K562 (cell line): Measurements from ENCODE around the gene DKK3. TPM values are rescaled to one million over a fixed set of nuclear protein-coding genes. Genes with fewer than 3 reads are reported as not detected.

ENCODE experiments used
- ATAC-seq: fragments of 200-7000 bp; cut with Tn5 transposase; 3 replicates; pipeline ENCODE4 v1.9.1; 2020; ENCODE audit warnings: moderate library complexity
- BruUV-seq: library from RNA; stranded (reverse); fragments of 400-500 nt; replicated peaks from 2 replicates; lab custom pipeline; 2021; lab: Mats Ljungman, UMichigan
- CTCF ChIA-PET: fragments of 300-600 bp; formaldehyde crosslinking; extraction: SDS; loops from one replicate; lab custom pipeline; 2021; ENCODE audit warnings: low intra/inter-chr PET ratio; lab: Yijun Ruan, JAX
- POLR2A ChIA-PET: fragments of 300-600, 350-650 bp; sonication (Branson Sonifier 250); formaldehyde crosslinking; extraction: SDS; loops from one replicate; lab custom pipeline; 2021; ENCODE audit warnings: antibody characterized with exemption, inconsistent platforms; lab: Yijun Ruan, JAX
- DNase-seq, 4 experiments: peaks; one replicate each; pipeline versions ENCODE4 v3.0.0 to v3.0.0-alpha.2; 2011 to 2018; ENCODE audit warnings: low spot score in 3 of 4, mixed read lengths in 3 of 4; ENCODE audit errors: extremely low read depth in 1 of 4
- FAIRE-seq: peaks from 2 replicates; lab custom pipeline; 2011; peaks lifted over from hg19 to GRCh38; lab: Jason Lieb, UNC
- H2AFZ ChIP-seq: 2 replicates; pipeline ENCODE4 v1.6.0; 2011; ENCODE audit warnings: low read depth, low read length, control low read depth, inconsistent platforms
- H3K27ac ChIP-seq: fragments of 200-600 bp; 3 replicates; pipeline ENCODE4 v1.8.0; 2011; ENCODE audit warnings: low read depth, mild to moderate bottlenecking, control low read depth, inconsistent platforms, low read length, moderate library complexity, mixed read lengths; ENCODE audit errors: extremely low read depth
- H3K27me3 ChIP-seq, 2 experiments: fragments of 300-600 bp in 1 of 2; 2 replicates in 1 of 2; 3 replicates in 1 of 2; pipeline versions ENCODE4 v1.6.0 to v1.8.0; 2011; ENCODE audit warnings: inconsistent platforms in 2 of 2, low read length in 2 of 2, mild to moderate bottlenecking in 1 of 2, mixed read lengths in 1 of 2, moderate library complexity in 1 of 2; ENCODE audit not compliant: control insufficient read depth in 2 of 2, insufficient read depth in 2 of 2
- H3K36me3 ChIP-seq: fragments of 300-600 bp; 3 replicates; pipeline ENCODE4 v1.8.0; 2011; ENCODE audit warnings: mild to moderate bottlenecking, low read length, inconsistent platforms; ENCODE audit not compliant: control insufficient read depth, insufficient read depth
- H3K4me1 ChIP-seq, 2 experiments: fragments of 200-600 bp in 1 of 2; replicated peaks in 1 of 2; 2 replicates in 1 of 2; 3 replicates in 1 of 2; pipeline versions ENCODE4 v1.5.1 to v1.8.0; 2011; ENCODE audit warnings: inconsistent platforms in 2 of 2, low read length in 2 of 2, mild to moderate bottlenecking in 1 of 2, mixed read lengths in 1 of 2, moderate library complexity in 1 of 2; ENCODE audit not compliant: control insufficient read depth in 2 of 2, insufficient read depth in 2 of 2
- H3K4me2 ChIP-seq: 2 replicates; pipeline ENCODE4 v1.6.1; 2011; ENCODE audit warnings: low read length, control low read depth, inconsistent platforms, mixed read lengths; ENCODE audit not compliant: insufficient read depth
- H3K4me3 ChIP-seq: fragments of 200-600 bp; sonication (generic), shearing (Covaris generic); 2 replicates; pipeline ENCODE4 v1.5.1; 2016; ENCODE audit warnings: control low read depth, inconsistent platforms
- H3K79me2 ChIP-seq: fragments of 200-600 bp; 3 replicates; pipeline ENCODE4 v1.8.0; 2011; ENCODE audit warnings: low read length, inconsistent platforms; ENCODE audit not compliant: control insufficient read depth, insufficient read depth
- H3K9ac ChIP-seq, 2 experiments: 2 replicates each; pipeline versions ENCODE4 v1.6.0 to v1.6.1; 2011; ENCODE audit warnings: low read depth in 2 of 2, low read length in 2 of 2, control low read depth in 1 of 2, inconsistent platforms in 1 of 2, mild to moderate bottlenecking in 1 of 2, mixed read lengths in 1 of 2; ENCODE audit not compliant: insufficient read depth in 1 of 2
- H3K9me1 ChIP-seq: one replicate; pipeline ENCODE4 v1.6.0; 2011; ENCODE audit warnings: inconsistent platforms, mild to moderate bottlenecking, low read length, moderate library complexity; ENCODE audit not compliant: control insufficient read depth, insufficient read depth
- H3K9me3 ChIP-seq: replicated peaks from 2 replicates; pipeline ENCODE4 v1.5.1; 2011; ENCODE audit warnings: low read depth, low read length, inconsistent platforms; ENCODE audit not compliant: control insufficient read depth, insufficient read depth
- H4K20me1 ChIP-seq: replicated peaks from 2 replicates; pipeline ENCODE4 v1.6.1; 2011; ENCODE audit warnings: low read length, inconsistent platforms, mixed read lengths; ENCODE audit not compliant: control insufficient read depth, insufficient read depth
- CCAR2 ChIP-seq: fragments of 200-400 bp; formaldehyde crosslinking; IDR thresholded peaks from 2 replicates; pipeline ENCODE4 v1.6.1; 2017; ENCODE audit warnings: mild to moderate bottlenecking, low read depth, low read length
- CEBPB ChIP-seq: fragments of 450-650 bp; IDR thresholded peaks from 2 replicates; pipeline ENCODE4 v1.6.1; 2016; ENCODE audit warnings: missing genetic modification characterization, missing compliant biosample characterization
- DDX20 ChIP-seq: fragments of 450-650 bp; IDR thresholded peaks from 2 replicates; pipeline ENCODE4 v1.6.1; 2016; ENCODE audit warnings: missing genetic modification characterization, low read depth, mild to moderate bottlenecking, missing compliant biosample characterization, moderate library complexity
- HOXB6 ChIP-seq: fragments of 250-450 bp; sonication (Bioruptor Pico); IDR thresholded peaks from 2 replicates; pipeline ENCODE4 v1.5.1; 2022; ENCODE audit warnings: mild to moderate bottlenecking, borderline replicate concordance
- KLF6 ChIP-seq: fragments of 250-450 bp; sonication (Bioruptor Pico); IDR thresholded peaks from 2 replicates; pipeline ENCODE4 v1.4.0; 2020; ENCODE audit warnings: mild to moderate bottlenecking, moderate library complexity, borderline replicate concordance
- MCM2 ChIP-seq: fragments of 450-650 bp; IDR thresholded peaks from 2 replicates; pipeline ENCODE4 v1.6.1; 2017; ENCODE audit warnings: low read depth, mild to moderate bottlenecking
- MITF ChIP-seq: IDR thresholded peaks from 2 replicates; pipeline ENCODE4 v1.6.1; 2014; ENCODE audit warnings: antibody characterized with exemption
- MYNN ChIP-seq, 2 experiments: sonication (generic); formaldehyde crosslinking in 1 of 2; IDR thresholded peaks; 2 replicates each; pipeline versions ENCODE4 v1.5.0 to v1.6.1; 2016 to 2020; ENCODE audit warnings: antibody characterized with exemption in 1 of 2, missing genetic modification reagents in 1 of 2
- NFIX ChIP-seq: fragments of 250-450 bp; sonication (Bioruptor Pico); IDR thresholded peaks from 2 replicates; pipeline ENCODE4 v1.4.0; 2020; ENCODE audit warnings: low read depth, mild to moderate bottlenecking, moderate library complexity
- RNF219 ChIP-seq: fragments of 250-450 bp; sonication (Bioruptor Pico); IDR thresholded peaks from 2 replicates; pipeline ENCODE4 v1.5.0; 2022; ENCODE audit warnings: mild to moderate bottlenecking
- SAFB ChIP-seq: fragments of 200-400 bp; formaldehyde crosslinking; IDR thresholded peaks from 2 replicates; pipeline ENCODE4 v1.6.1; 2017; ENCODE audit warnings: low read depth, low read length, borderline replicate concordance
- SIN3A ChIP-seq, 2 experiments: fragments of 150-350 bp in 1 of 2; IDR thresholded peaks; 2 replicates each; pipeline ENCODE4 v1.6.1; 2011 to 2016; ENCODE audit warnings: borderline replicate concordance in 2 of 2, low read depth in 2 of 2, low read length in 2 of 2, mild to moderate bottlenecking in 2 of 2, moderate library complexity in 2 of 2; ENCODE audit not compliant: control insufficient read depth in 1 of 2
- SNAPC5 ChIP-seq: fragments of 250-450 bp; sonication (Bioruptor Pico); IDR thresholded peaks from 2 replicates; pipeline ENCODE4 v1.8.0; 2021; ENCODE audit warnings: moderate library complexity, mild to moderate bottlenecking, inconsistent platforms
- SREBF1 ChIP-seq: fragments of 150-350 bp; IDR thresholded peaks from 2 replicates; pipeline ENCODE4 v1.6.1; 2014; ENCODE audit warnings: antibody characterized with exemption, low read depth, low read length, borderline replicate concordance
- THRAP3 ChIP-seq: fragments of 450-650 bp; IDR thresholded peaks from 2 replicates; pipeline ENCODE4 v1.6.1; 2016; ENCODE audit warnings: mild to moderate bottlenecking, inconsistent platforms, borderline replicate concordance
- ZNF175 ChIP-seq: fragments of 200-800 bp; sonication (Bioruptor generic); IDR thresholded peaks from 2 replicates; pipeline ENCODE4 v1.6.1; 2016; ENCODE audit warnings: low read depth, mild to moderate bottlenecking, missing genetic modification characterization, missing compliant biosample characterization
- WGBS: fragments of 100-300 bp; shearing (Covaris generic); methylation state at CpG from one replicate; pipeline ENCODE4 v1.1.6; 2016; ENCODE audit warnings: low coverage, mixed read lengths; ENCODE audit not compliant: insufficient coverage; ENCODE audit errors: missing lambda C conversion rate; 5-methylcytosine and 5-hydroxymethylcytosine counted together
- in situ Hi-C: fragments of 300-500 bp; cut with MboI; formaldehyde crosslinking; loops from 4 replicates; pipeline ENCODE4 v1.15.0; 2018; ENCODE audit warnings: inconsistent platforms, mixed read lengths
- intact Hi-C: fragments of 100-400 bp; cut with micrococcal nuclease; formaldehyde crosslinking; loops from 2 replicates; pipeline ENCODE4 v1.14.2; 2022
- polyA plus RNA-seq, 8 experiments: library from polyadenylated mRNA; depleted of rRNA in 4 of 8; stranded (reverse) in 5 of 8; unstranded in 3 of 8; fragments of >200 nt; fragmentation: Nextera tagmentation in 2 of 8; fragmentation: Illumina TruSeq in 1 of 8; extraction: Ambion mirVana in 2 of 8; extraction: Trizol in 1 of 8; gene quantifications; 2 replicates each; pipeline versions ENCODE4 v1.2.1 to v1.2.3, GENCODE V29; 2011 to 2014; ENCODE audit warnings: inconsistent platforms in 1 of 8, missing spikeins in 1 of 8
- total RNA-seq, 7 experiments: library from RNA; depleted of rRNA in 6 of 7; stranded (reverse); fragments of >200 nt in 6 of 7; fragmentation: Illumina TruSeq in 2 of 7; extraction: Trizol in 2 of 7; gene quantifications; 2 replicates each; pipeline versions ENCODE4 v1.2.1 to v1.2.3, GENCODE V29; 2011 to 2021; ENCODE audit warnings: low replicate concordance in 1 of 7

DKK3 gene
- total and polyA plus RNA-seq, 9 of the 15 experiments (the other 6 are each of a cell fraction or from before 2014, with no cell fraction given), result 0.14 to 0.85 (median 0.38) TPM; not detected in 6

- no peak for TF ChIP-seq SIN3A (IDR thresholded peaks at IDR 0.05; ENCODE audit: borderline replicate concordance in 2 of 2, control insufficient read depth in 1 of 2, low read depth in 2 of 2, low read length in 2 of 2)
Observed at GRCh38 chr11:11983427-11983826, 25.0 kb downstream of the DKK3 start (continued).

GRCh38 chr11:11982975-11983374 lies 25.5 kb downstream of the DKK3 start:
- FAIRE-seq (no peak), DNase-seq (no peak), ATAC-seq (no peak)
- intact Hi-C loops, result no loop called here
- Histone ChIP-seq H3K27me3 (peaks cover 3 to 48% of the 10 kb centered on the region in 2 experiments; a peak in 4 of 5 replicates), H2AFZ (no peak overlapping the region), H3K9me3 (0 out of 2 replicates have a peak, but pooled peaks cover 1% of the 10 kb centered on the region), H3K79me2 (no peaks in the 10 kb centered on the region), H3K9me1 (no peaks in the 10 kb centered on the region), H3K4me2 (no peak overlapping the region), H3K4me3 (no peak overlapping the region), H3K36me3 (no peaks in the 10 kb centered on the region), H4K20me1 (no peaks in the 10 kb centered on the region), H3K9ac (no peak overlapping the region), H3K27ac (no peak overlapping the region), H3K4me1 (peaks cover 0 to 4% of the 10 kb centered on the region in 2 experiments; a peak in 3 of 5 replicates)
- no TSS peak for BruUV-seq
- 0% methylated on average over 2 of the region's 2 CpGs for WGBS
- in situ Hi-C loops, result no loop called here
- TF ChIP-seq HOXB6 (no peak), SAFB (no peak), RNF219 (CRISPR knock-in tag) (no peak), CCAR2 (no peak), SREBF1 (no peak), THRAP3 (no peak), MCM2 (no peak), SNAPC5 (CRISPR knock-in tag) (no peak), NFIX (no peak), MITF (no peak), KLF6 (no peak), MYNN (IDR thresholded peaks at IDR 0.05) (no peak), MYNN (CRISPR knock-in tag; IDR thresholded peaks at IDR 0.05) (no peak), CEBPB (no peak), ZNF175 (CRISPR knock-in tag) (no peak), DDX20 (no peak)
- ChIA-PET POLR2A (interaction anchor here (0.7 to 0.8 kb wide), 2 partner anchors 18 to 287 kb away, joined by 3 read pairs; no protein-coding TSS in a partner anchor), CTCF (no interaction called here)
